Measurements from ENCODE around the gene LRRIQ4. TPM values are rescaled to one million over a fixed set of nuclear protein-coding genes. Genes with fewer than 3 reads are reported as not detected.

Gene LRRIQ4
- total RNA-seq, 2 donors from 2014 or later, result not detected

- no peak for ATAC-seq (ENCODE audit: insufficient number of reproducible peaks, low FRiP score, low read depth)
These were observed 34.8 kb upstream of the LRRIQ4 start for GRCh38 chr3:169777822-169778221.

DNA sequence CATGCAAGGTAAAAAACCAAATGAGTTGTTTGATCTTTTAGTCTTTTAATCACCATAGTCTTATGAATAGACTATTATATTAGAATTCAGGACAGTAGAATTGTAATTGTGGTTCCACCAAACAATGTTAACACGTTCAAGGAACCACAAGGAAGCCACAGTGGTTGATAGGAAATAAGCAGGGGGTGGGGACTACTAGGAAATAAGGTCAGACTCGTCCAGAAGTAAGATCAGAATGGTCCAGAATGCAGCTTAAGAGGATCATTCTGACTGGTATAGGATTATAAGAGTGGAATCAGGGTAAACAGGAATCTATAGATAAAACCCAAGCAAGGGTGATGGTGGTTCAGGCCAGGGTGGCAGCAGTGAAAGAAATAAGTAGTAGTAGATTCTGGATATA is 31.9 kb upstream of the LRRIQ4 start:
- H3K27me3 ChIP-seq (replicated peaks; ENCODE audit: insufficient read depth), result no peaks in the 10 kb centered on the region
- no peak overlapping the region for H3K4me3 ChIP-seq
- DNase-seq (ENCODE audit: low spot score), result no peak
- H3K36me3 ChIP-seq, result peaks cover 62% of the 10 kb centered on the region
- ATAC-seq (ENCODE audit: insufficient number of reproducible peaks, low FRiP score, low read depth), result no peak
- H3K9me3 ChIP-seq, result no peaks in the 10 kb centered on the region
- no peak for TF ChIP-seq CTCF (IDR thresholded peaks at IDR 0.05)
- peaks cover under 1 to 4% of the 10 kb centered on the region in 2 donors for H3K4me1 ChIP-seq (ENCODE audit: control insufficient read depth in 1 of 2, low read depth in 2 of 2)
- no peak overlapping the region for H3K27ac ChIP-seq

More at GRCh38 chr3:169777822-169778221, 34.8 kb upstream of the LRRIQ4 start:
- H3K27ac ChIP-seq, result no peak overlapping the region
- H3K36me3 ChIP-seq, result peaks cover 50% of the 10 kb centered on the region
- no peaks in the 10 kb centered on the region for H3K9me3 ChIP-seq
- TF ChIP-seq CTCF (IDR thresholded peaks at IDR 0.05), result no peak
- H3K27me3 ChIP-seq (replicated peaks; ENCODE audit: insufficient read depth), result no peaks in the 10 kb centered on the region
- H3K4me1 ChIP-seq (ENCODE audit: control insufficient read depth in 1 of 2, low read depth in 2 of 2), result peaks cover 20 to 24% of the 10 kb centered on the region in 2 donors
- H3K4me3 ChIP-seq, result no peak overlapping the region
- DNase-seq (ENCODE audit: low spot score), result no peak

GRCh38 chr3:169781209-169781855 is 31.3 kb upstream of the LRRIQ4 start:
- no peak for ATAC-seq (ENCODE audit: insufficient number of reproducible peaks, low FRiP score, low read depth)
- H3K36me3 ChIP-seq, result peaks cover 63% of the 10 kb centered on the region
- no peaks in the 10 kb centered on the region for H3K4me1 ChIP-seq (ENCODE audit: control insufficient read depth in 1 of 2, low read depth in 2 of 2)
- TF ChIP-seq CTCF (IDR thresholded peaks at IDR 0.05), result no peak
- no peak overlapping the region for H3K27ac ChIP-seq
- no peaks in the 10 kb centered on the region for H3K9me3 ChIP-seq
- H3K4me3 ChIP-seq, result no peak overlapping the region
- no peaks in the 10 kb centered on the region for H3K27me3 ChIP-seq (replicated peaks; ENCODE audit: insufficient read depth)
- no peak for DNase-seq (ENCODE audit: low spot score)

DNA sequence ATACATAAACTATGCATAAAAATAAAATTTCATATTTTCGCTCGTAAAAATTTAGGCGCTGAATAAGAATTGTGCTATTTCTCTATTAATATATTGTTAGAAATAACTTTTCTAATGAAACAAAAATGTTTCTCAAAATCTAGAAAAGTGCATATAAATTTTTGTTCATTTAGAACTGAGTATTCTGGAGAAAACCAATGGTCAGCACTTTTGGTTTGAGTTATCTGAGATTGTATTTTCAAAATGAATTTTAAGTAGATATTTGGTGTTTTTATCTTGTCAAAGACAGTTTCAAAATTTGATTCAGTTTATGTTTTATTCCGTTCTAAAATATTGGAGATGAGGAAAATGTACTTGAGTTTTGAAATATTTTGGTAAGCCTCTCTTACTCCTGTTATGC is 25.6 kb upstream of the LRRIQ4 start:
- Histone ChIP-seq H3K4me3 (no peak overlapping the region), H3K27ac (no peak overlapping the region), H3K36me3 (peaks cover 30% of the 10 kb centered on the region), H3K4me1 (ENCODE audit: control insufficient read depth in 1 of 2, low read depth in 2 of 2) (no peaks in the 10 kb centered on the region), H3K27me3 (replicated peaks; ENCODE audit: insufficient read depth) (no peaks in the 10 kb centered on the region), H3K9me3 (no peaks in the 10 kb centered on the region)
- DNase-seq (ENCODE audit: low spot score), result no peak
- TF ChIP-seq CTCF (IDR thresholded peaks at IDR 0.05), result no peak
- ATAC-seq (ENCODE audit: insufficient number of reproducible peaks, low FRiP score, low read depth), result no peak

DNA sequence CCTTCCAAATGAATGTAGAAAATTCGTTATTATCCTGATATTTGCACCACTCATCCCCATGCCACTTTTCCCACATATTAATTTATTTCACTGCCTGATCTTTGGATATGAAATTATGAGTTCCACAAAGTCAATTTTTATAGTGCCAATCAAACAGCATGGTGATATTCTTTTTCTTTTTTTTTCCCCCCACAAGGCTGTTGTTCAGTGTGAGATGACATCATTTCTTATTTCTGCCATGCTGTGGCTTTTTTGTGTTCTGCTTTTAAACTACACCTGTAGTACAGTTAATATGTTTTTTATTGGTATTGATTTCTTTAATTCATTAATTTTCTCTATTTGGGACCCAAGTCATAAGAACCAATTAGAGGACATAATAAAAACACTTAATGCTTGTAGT is 24.9 kb upstream of the LRRIQ4 start:
- ATAC-seq (ENCODE audit: insufficient number of reproducible peaks, low FRiP score, low read depth) (no peak), DNase-seq (ENCODE audit: low spot score) (no peak)
- Histone ChIP-seq H3K27ac (no peak overlapping the region), H3K27me3 (replicated peaks; ENCODE audit: insufficient read depth) (no peaks in the 10 kb centered on the region), H3K4me1 (ENCODE audit: control insufficient read depth in 1 of 2, low read depth in 2 of 2) (no peaks in the 10 kb centered on the region), H3K36me3 (peaks cover 24% of the 10 kb centered on the region), H3K9me3 (no peaks in the 10 kb centered on the region), H3K4me3 (no peak overlapping the region)
- TF ChIP-seq CTCF (IDR thresholded peaks at IDR 0.05), result no peak
